Globus pallidus (tissue), 1 donor: ENCODE measurements around the gene NDUFV1.
"Not testable (repeated sequence)": the region's sequence is repeated elsewhere in the genome, so short reads cannot be mapped to it uniquely, and the experiment has no call there.

ENCODE experiments used
- DNase-seq: peaks from one replicate; pipeline ENCODE4 v3.0.0-alpha.2; 2015; ENCODE audit warnings: low spot score

The NDUFV1 gene

DNA sequence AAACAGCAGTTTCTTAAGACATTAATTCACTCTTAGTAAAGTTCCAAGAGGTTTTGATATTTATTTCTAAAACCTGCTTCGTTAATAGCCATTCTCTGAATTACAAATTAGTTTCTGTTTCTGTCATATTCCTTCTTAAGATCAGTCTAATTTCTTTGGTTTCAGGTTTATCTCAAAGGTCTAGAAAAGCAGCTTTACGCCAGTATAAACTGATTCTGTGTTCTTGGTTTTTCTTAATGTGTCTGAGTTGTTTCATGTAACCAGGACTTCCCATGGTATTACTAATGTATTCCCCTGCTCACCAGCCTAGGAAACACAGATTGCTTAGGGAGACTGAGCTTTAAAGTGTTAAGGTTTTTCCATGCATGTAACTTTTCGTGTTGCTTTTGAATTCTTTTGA is 50.6 kb downstream of the NDUFV1 start:
- DNase-seq, result no peak

DNA sequence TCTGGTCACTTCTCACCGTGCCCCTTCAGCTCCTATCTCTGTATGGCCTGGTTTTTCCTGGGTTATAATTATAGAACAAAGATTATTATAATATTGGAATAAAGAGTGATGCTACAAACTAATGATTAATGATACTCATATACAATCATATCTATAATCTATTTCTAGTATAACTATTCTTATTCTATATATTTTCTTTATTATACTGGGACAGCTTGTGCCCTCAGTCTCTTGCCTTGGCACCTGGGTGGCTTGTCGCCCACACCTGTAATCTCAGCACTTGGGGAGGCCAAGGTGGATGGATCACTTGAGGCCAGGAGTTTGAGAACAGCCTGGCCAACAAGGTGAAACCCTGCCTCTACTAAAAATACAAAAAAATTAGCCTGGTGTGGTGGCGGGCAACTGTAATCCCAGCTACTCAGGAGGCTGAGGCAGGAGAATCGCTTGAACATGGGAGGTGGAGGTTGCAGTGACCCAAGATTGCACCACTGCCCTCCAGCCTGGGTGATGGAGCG is 53.0 kb downstream of the NDUFV1 start:
- DNase-seq, result not testable (repeated sequence)

DNA sequence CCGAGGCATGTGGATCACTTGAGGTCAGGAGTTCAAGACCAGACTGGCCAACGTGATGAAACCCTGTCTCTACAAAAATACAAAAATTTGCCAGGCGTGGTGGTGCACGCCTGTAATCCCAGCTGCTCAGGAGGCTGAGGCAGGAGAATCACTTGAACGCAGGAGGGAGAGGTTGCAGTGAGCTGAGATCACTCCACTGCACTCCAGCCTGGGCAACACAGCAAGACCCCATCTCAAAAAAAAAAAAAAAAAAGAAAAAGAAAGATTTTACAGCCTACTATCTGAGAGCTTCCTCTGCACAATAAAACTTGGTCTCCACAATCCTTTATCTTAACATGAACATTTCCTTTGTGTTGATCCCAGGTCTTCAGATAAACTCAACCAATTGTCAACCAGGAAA is 54.0 kb downstream of the NDUFV1 start:
- not testable (repeated sequence) for DNase-seq
